Chondrocyte (in vitro differentiated cells): Measurements from ENCODE around the gene HS6ST3. TPM values are rescaled to one million over a fixed set of nuclear protein-coding genes. Genes with fewer than 3 reads are reported as not detected.

Experiments used
- DNase-seq: peaks from one replicate; pipeline ENCODE4 v3.0.0; 2021; ENCODE audit warnings: mixed read lengths, low spot score
- H3K27ac Mint-ChIP-seq: one replicate; pipeline ENCODE4 v1.8.0; 2021; ENCODE audit warnings: mild to moderate bottlenecking, moderate library complexity, mixed read lengths; ENCODE audit not compliant: unreplicated experiment
- H3K27me3 Mint-ChIP-seq: 2 replicates; pipeline ENCODE4 v1.8.0; 2021; ENCODE audit warnings: low read depth, mixed read lengths
- H3K36me3 Mint-ChIP-seq: 2 replicates; pipeline ENCODE4 v1.8.0; 2021; ENCODE audit warnings: low read depth, mixed read lengths
- H3K4me1 Mint-ChIP-seq: 2 replicates; pipeline ENCODE4 v1.8.0; 2021; ENCODE audit warnings: low read depth, mild to moderate bottlenecking, mixed read lengths
- H3K4me3 Mint-ChIP-seq: one replicate; pipeline ENCODE4 v1.8.0; 2021; ENCODE audit warnings: mild to moderate bottlenecking, moderate library complexity, mixed read lengths; ENCODE audit not compliant: unreplicated experiment
- H3K9me3 Mint-ChIP-seq: 2 replicates; pipeline ENCODE4 v1.8.0; 2021; ENCODE audit warnings: low read depth, mixed read lengths
- total RNA-seq: library from RNA; stranded (reverse); gene quantifications from 3 replicates; pipeline ENCODE4 v1.2.1, GENCODE V29; 2021
- TF ChIP-seq, protein P1 (sequence below): fragments of 200-600 bp; sonication (generic); IDR thresholded peaks from 2 replicates; pipeline ENCODE4 v1.5.0; 2021; ENCODE audit warnings: antibody characterized with exemption, mild to moderate bottlenecking, moderate library complexity

Gene HS6ST3
- total RNA-seq, 1 donor from 2014 or later, result not detected

DNA sequence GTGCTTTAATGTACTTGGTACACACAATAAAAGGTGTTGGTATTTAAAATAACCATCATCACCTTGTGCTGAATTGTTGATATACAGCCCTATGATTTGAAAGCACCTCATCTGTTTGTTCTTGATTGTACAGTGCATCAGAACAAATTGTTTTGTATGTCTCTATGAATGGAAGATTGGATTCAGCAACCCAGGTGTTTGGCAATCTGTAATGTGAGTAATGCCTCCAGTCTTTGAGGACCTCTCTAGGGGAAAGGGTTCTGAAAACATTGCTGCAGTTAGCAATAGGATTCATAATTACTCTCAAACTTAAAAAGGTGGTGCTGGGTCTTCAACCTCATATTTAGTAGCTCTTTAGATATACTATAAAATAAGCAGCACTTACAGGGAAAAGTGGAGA, 562.6 kb downstream of the HS6ST3 start:
- H3K9me3 Mint-ChIP-seq, result peaks cover 13% of the 10 kb centered on the region
- TF ChIP-seq, protein P1, sequence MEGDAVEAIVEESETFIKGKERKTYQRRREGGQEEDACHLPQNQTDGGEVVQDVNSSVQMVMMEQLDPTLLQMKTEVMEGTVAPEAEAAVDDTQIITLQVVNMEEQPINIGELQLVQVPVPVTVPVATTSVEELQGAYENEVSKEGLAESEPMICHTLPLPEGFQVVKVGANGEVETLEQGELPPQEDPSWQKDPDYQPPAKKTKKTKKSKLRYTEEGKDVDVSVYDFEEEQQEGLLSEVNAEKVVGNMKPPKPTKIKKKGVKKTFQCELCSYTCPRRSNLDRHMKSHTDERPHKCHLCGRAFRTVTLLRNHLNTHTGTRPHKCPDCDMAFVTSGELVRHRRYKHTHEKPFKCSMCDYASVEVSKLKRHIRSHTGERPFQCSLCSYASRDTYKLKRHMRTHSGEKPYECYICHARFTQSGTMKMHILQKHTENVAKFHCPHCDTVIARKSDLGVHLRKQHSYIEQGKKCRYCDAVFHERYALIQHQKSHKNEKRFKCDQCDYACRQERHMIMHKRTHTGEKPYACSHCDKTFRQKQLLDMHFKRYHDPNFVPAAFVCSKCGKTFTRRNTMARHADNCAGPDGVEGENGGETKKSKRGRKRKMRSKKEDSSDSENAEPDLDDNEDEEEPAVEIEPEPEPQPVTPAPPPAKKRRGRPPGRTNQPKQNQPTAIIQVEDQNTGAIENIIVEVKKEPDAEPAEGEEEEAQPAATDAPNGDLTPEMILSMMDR, result no peak
- H3K27me3 Mint-ChIP-seq, result no peaks in the 10 kb centered on the region
- no peak overlapping the region for H3K27ac Mint-ChIP-seq
- no peaks in the 10 kb centered on the region for H3K36me3 Mint-ChIP-seq
- DNase-seq, result no peak
- H3K4me1 Mint-ChIP-seq, result no peaks in the 10 kb centered on the region
- no peak overlapping the region for H3K4me3 Mint-ChIP-seq

- TF ChIP-seq, protein P1, result no peak
- Mint-ChIP-seq H3K27ac (no peak overlapping the region), H3K9me3 (peaks cover 28% of the 10 kb centered on the region), H3K4me1 (no peaks in the 10 kb centered on the region), H3K36me3 (peaks cover 3% of the 10 kb centered on the region), H3K27me3 (no peaks in the 10 kb centered on the region), H3K4me3 (no peak overlapping the region)
- DNase-seq, result no peak
These were observed 571.7 kb downstream of the HS6ST3 start for GRCh38 chr13:96661612-96662011.

GRCh38 chr13:96662036-96662435, 572.1 kb downstream of the HS6ST3 start:
- Mint-ChIP-seq H3K36me3 (peaks cover 3% of the 10 kb centered on the region), H3K9me3 (peaks cover 28% of the 10 kb centered on the region), H3K27ac (no peak overlapping the region), H3K27me3 (no peaks in the 10 kb centered on the region), H3K4me3 (no peak overlapping the region), H3K4me1 (no peaks in the 10 kb centered on the region)
- TF ChIP-seq, protein P1, result no peak
- DNase-seq, result no peak

GRCh38 chr13:96667294-96668018, 577.5 kb downstream of the HS6ST3 start:
- no peaks in the 10 kb centered on the region for H3K4me1 Mint-ChIP-seq
- no peak overlapping the region for H3K4me3 Mint-ChIP-seq
- no peak overlapping the region for H3K27ac Mint-ChIP-seq
- H3K9me3 Mint-ChIP-seq, result peaks cover 11% of the 10 kb centered on the region
- DNase-seq, result no peak
- H3K27me3 Mint-ChIP-seq, result no peaks in the 10 kb centered on the region
- H3K36me3 Mint-ChIP-seq, result no peaks in the 10 kb centered on the region
- TF ChIP-seq, protein P1, result no peak

GRCh38 chr13:96671073-96671472, 581.2 kb downstream of the HS6ST3 start:
- Mint-ChIP-seq H3K36me3 (no peaks in the 10 kb centered on the region), H3K9me3 (no peaks in the 10 kb centered on the region), H3K27ac (no peak overlapping the region), H3K27me3 (no peaks in the 10 kb centered on the region), H3K4me3 (no peak overlapping the region), H3K4me1 (no peaks in the 10 kb centered on the region)
- TF ChIP-seq, protein P1, result no peak
- no peak for DNase-seq
